Fibroblast of skin of abdomen (primary cell): ENCODE measurements around the gene VPS35L.
"Not testable (repeated sequence)": the region's sequence is repeated elsewhere in the genome, so short reads cannot be mapped to it uniquely, and the experiment has no call there.

Source experiments
- DNase-seq: peaks from one replicate; pipeline ENCODE4 v3.0.0-alpha.2; 2013

VPS35L gene

GRCh38 chr16:19713697-19714096 is 158.2 kb downstream of the VPS35L start:
- no peak for DNase-seq

GRCh38 chr16:19715566-19715965 is 160.1 kb downstream of the VPS35L start:
- DNase-seq: no peak

GRCh38 chr16:19716183-19716582 is 160.7 kb downstream of the VPS35L start:
- DNase-seq: no peak

DNA sequence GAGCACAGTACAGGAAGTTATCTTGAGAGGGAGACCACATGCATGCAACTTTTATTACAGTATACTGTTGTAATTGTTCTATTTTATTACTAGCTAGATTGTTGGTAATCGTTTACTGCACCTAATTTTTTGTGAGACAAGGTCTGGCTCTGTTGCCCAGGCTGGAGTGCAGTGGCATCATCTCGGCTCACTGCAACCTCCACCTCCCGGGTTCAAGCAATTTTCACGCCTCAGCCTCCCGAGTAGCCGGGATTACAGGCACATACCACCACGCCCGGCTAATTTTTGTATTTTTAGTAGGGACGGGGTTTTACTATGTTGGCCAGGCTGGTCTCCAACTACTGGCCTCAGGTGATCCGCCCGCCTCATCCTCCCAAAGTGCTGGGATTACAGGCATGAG is 161.2 kb downstream of the VPS35L start:
- not testable (repeated sequence) for DNase-seq

GRCh38 chr16:19717314-19717713 is 161.8 kb downstream of the VPS35L start:
- no peak for DNase-seq

DNA sequence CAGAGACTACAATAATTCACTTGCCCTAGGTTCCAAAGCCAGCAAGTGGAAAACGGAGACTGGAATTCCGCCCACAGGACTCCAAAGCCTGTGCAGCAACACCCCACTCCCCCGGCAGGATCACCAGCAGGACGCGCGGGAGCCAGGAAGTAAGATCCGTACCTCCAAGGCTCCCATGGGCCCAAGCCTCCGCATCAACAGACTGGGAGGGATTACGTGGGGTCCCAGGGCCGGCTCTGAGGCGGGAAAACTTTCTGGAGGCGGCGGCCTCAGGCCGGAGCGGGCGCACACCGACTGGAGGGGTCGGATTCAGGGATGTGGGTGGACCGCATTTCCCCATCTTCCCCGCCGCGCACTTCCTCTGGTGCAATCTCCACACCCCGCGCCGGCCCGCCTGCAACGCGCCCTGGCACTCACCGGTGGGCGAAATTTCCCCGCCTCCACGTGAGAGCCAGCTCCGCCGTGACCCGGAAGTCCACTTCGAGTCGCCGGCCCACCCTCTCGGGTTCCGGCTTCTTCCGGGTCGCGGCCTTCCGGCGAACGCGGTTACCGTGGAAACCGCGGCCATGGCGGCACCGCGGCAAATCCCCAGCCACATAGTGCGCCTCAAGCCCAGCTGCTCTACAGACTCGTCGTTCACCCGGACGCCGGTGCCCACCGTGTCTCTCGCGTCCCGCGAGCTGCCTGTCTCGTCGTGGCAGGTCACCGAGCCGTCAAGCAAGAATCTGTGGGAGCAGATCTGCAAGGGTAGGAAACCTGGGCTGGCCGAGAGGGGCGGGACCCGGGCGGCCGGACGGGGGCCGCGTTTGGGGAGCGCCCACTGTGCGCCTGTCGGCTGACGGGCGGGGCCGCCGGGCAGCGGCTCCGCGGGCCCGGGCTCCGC is 162.5 kb downstream of the VPS35L start, which contains the start of the genes IQCK and KNOP1:
Gene IQCK (plus strand): TSS at position 531 of the 883 bp plus-strand sequence. CDS start 36 bp downstream, at position 567.
Gene KNOP1 (minus strand): TSS at position 487 of the 883 bp plus-strand sequence. CDS start 3,192 bp downstream, outside the sequence.
- DNase-seq: peak; percentile 87

DNA sequence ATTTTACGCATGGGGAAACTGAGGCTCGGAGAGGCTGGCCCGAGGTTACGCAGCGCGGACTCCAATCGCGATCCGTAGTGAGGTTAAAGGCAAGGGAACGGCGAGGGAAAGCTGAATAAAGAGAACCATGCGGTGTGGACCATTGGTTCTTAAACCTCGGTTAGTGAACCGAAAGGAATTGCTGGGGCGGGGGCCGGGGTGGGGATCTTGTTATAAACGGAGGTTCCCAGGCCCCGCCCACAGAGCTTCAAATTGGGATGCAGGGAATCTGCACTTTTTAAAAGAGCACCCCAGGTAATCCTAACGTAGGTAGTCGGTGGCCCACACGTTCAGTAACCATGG is 163.1 kb downstream of the VPS35L start:
- no peak for DNase-seq

DNA sequence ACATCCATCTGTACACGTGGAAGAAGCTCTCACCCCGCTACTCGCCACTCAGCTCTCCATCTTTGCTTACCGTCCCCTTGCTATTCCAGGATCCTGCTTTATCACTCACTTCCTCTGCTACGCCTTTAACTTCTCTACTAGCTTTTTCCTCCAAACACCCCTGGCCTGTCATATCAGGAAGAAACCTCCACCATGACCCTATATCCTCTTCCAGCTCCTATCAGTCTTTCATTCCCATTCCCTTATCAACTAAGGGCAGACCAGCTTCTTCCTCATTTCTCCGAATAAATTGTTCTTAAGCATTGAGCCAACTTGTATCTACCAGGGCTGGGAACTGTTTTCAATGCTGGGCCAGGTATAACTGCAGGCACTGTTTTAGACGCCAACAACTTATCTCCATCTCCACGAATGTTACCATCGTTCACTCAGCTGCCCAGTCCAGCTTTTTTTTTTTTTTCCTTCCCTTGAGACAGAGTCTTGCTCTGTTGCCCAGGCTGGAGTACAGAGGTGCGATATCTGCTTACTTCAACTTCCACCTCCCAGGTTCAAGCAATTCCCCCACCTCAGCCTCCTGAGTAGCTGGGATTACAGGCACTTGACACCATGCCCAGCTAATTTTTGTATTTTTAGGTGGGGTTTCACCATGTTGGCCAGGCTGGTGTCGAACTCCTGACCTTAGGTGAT is 166.9 kb downstream of the VPS35L start:
- DNase-seq: no peak

- DNase-seq: no peak
These were observed 167.5 kb downstream of the VPS35L start for GRCh38 chr16:19722981-19723380.

DNA sequence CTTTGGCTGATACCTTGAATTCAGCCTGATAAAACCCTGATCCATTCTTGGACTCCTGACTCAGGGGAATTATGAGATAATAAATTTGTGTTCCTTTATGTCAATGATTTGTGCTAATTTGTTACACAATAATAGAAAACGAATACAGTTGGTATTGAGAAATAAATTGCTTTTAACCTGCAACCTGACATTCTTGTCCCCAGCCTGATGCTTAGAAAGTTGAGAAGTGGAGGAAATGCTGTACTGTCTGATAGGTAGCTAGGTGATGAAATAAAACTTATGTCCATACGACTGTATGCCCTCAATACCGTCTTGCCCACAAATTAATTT is 173.1 kb downstream of the VPS35L start:
- DNase-seq: no peak

GRCh38 chr16:19733551-19733950 is 178.0 kb downstream of the VPS35L start:
- no peak for DNase-seq

DNA sequence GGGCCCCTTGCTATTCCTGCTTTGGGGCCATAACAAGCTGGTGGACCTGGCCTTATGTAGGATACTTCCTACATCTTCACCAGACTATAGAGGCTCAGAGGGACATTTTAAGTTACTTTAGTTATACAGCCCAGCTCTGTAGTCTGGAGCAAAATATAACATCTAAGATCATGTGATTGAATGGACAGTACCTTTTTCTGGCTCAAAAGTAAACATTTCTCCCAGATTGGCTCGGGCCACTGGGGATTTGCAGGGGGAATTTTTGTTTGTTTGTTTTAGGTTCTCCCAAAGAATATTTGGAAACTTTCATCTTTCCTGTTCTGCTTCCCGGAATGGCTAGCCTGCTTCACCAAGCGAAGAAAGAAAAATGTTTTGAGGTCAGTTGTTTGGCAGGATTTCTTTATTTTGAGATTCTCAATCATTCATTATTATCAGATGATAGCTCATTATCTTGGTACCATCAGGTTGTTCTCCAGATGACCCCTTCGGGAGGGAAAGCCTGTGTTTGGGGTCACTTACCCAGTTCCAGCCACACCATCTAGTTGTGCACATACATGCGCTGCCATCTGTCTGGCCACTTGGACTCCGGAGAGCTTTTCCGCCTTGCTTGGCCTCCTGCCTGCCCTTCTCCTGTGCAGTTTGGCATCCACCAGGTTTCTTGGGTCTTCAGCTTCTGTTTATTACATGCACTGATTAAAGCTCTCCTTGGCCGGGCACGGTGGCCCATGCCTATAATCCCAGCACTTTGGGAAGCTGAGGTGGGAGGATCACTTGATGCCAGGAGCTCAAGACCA is 179.8 kb downstream of the VPS35L start:
- DNase-seq: no peak

DNA sequence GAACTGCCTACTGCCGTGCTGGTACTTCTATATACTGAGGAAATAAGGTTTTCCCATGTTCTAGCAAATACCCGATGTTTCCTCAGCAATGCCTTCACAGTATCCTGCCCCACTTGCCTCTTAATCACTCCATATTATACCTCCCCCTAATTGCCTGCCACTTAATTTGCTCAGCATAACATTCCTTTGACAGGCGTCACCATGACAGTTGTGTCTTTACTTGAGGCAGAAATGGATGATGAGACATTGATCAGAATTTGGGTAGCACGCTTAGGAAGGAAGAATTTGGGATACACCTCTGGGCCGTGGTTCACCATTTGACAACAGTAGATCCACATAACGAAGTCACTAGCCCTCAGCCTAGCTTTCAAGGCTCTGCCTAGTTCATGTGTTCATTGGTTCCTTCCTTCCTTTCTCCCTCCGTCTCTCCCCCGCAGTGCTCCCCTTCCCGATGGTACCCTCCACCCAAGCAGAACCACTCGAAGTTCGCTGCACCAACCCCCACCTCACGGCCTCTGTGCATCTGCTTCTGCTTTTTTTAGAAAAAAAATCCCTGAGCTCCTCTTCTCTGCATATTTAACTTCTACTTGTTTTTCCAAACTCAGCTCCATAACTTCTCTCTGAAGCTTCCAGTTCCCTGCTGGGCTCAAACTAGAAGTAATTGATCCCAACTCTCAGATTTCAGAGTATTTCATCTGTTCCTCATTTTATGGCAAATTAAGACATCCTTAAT is 182.0 kb downstream of the VPS35L start:
- no peak for DNase-seq

GRCh38 chr16:19741354-19741753 is 185.9 kb downstream of the VPS35L start:
- DNase-seq: no peak

DNA sequence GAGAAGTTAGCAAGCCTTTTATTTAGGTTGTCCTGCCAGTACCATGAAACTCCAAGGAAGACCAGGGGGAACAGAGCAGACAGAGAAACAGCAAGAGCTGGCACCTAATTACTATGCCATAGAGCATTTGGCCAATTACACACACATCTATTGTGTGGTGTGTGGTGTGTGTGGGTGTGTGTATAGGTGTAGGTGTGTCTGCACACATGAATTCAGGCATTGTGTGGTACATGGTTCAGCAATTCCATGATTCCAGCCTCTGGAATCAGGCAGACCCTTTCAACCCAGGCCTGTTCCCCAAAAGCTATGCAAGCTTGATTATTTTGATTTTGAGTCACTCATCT is 188.3 kb downstream of the VPS35L start:
- no peak for DNase-seq

DNA sequence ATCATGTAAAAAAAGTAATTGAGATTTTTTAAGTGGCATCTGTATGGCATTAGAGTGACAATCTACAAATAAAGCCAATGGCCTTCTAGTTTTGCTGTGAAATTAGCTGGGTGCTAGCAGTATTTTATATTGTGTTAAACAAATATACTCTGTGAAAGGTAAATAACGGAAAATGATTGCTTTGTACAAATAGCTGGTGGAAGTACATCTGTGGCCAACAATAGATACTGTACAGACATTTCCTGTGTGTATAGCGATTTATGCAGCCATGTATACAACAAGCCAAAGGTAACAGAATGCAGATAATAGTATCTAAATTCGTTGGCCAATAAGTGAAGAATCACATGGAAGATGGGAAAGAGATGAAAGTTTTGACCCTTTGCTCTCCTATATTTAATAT is 189.2 kb downstream of the VPS35L start:
- no peak for DNase-seq

DNA sequence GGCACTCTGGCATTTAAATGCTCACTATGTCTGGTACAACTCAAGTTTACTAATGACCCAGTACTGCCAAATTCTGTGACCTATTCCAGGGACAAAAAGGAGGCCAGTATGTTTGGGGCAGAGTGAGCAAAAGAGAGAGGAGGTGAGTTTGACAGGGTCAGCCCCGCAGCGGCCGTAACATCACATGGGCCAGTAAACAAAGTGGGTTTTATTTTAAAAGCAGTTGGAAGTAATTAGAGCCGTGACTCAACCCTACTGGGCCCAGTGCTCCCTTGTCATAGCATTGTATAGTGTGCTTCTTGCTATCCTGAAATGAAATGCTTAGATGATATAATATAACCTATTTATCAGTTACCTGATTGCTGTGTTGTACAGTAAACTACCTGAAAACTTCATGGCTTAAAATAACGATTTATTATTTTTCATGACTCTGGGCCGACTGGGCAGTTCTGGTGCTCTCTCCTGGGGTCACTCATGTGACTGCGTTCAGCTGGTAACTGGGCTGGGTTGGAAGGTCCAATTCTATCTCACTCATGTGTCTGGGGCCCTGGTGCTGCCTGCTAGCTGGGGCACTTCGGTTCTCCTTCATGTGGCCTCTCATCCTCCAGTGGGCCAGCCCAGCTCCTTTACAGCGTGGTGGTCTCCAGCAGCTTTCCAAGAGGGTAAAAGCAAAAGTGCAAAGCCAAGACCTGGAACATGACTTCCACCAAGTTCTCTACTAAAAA is 189.9 kb downstream of the VPS35L start:
- peak; percentile 16 for DNase-seq

DNA sequence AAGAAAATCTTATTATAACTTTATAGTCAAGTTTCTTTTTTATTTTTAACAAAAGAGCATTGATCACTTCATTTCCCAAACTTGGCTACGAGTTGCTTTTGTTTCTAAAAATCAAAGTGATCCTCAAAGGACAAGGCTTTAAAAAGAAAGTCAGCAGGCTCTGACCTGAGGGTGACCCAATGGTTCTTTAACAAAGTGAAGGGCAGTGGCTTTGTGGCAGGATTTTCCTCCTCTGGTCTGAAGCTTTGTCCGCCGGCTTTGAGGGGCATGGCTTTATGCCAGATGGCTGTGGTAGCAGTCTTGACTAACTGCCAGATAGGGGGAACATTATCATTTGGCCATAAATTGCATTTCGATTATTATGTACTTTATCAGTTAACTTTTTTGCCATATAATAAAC is 191.1 kb downstream of the VPS35L start:
- DNase-seq: no peak

DNA sequence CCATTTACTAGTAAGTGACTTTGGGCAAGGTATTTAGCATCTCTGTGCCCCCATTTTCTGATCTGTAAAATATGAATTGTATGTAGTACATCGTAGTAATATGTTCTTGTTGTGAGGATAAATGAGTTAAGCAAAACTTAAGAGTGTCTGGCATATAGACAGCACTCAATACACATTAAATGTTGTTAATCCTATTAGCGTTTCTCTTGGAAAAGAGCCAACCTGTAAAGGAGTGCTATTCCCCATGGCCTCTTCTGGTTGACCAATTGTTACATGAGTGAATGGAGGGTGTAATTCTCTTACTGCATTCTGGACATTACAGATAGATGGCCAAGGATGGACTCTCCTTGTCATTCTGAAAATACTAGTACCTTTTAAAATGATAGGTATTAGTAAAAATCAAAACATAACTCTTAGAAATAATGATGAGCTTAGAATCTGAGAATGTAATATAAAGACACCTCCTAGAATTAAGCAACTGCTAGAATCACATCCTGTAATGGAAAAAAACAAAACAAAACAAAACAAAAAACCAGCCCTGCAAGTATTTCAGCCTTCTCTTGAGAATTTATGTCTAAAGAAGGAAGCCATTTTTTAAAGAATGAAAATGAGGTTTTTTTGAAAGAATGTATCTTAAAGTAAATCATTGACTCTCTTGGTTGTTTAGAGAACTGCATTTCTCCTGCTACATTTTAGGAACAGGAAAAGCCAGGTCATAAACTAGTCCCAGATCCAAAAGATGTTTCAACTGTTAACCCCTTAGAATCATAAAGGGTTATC is 193.1 kb downstream of the VPS35L start:
- no peak for DNase-seq

- no peak for DNase-seq
These were observed 194.1 kb downstream of the VPS35L start for GRCh38 chr16:19749571-19750080.
